Skin of body (tissue), 2 donors: ENCODE data around the gene SLC18A3. TPM values are rescaled to one million over a fixed set of nuclear protein-coding genes. Genes with fewer than 3 reads are reported as not detected.

Experiments
- DNase-seq: peaks from one replicate; lab custom pipeline; 2025; lab: John Stamatoyannopoulos, UW
- total RNA-seq: library from RNA; depleted of rRNA; stranded (reverse); fragments of >200 nt; gene quantifications from one replicate; pipeline ENCODE4 v1.2.3, GENCODE V29; 2014

SLC18A3 gene
- total RNA-seq, 1 donor from 2014 or later = not detected

DNA sequence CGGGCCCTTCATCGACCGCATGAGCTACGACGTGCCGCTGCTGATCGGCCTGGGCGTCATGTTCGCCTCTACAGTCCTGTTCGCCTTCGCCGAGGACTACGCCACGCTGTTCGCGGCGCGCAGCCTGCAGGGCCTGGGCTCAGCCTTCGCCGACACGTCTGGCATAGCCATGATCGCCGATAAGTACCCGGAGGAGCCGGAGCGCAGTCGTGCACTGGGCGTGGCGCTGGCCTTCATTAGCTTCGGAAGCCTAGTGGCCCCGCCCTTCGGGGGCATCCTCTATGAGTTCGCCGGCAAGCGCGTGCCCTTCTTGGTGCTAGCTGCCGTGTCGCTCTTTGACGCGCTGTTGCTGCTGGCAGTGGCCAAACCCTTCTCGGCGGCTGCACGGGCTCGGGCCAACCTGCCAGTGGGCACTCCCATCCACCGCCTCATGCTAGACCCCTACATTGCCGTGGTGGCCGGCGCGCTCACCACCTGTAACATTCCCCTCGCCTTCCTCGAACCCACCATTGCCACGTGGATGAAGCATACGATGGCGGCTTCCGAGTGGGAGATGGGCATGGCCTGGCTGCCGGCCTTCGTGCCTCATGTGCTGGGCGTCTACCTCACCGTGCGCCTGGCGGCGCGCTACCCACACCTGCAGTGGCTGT lies 1.2 kb downstream of the SLC18A3 start:
- no peak for DNase-seq

DNA sequence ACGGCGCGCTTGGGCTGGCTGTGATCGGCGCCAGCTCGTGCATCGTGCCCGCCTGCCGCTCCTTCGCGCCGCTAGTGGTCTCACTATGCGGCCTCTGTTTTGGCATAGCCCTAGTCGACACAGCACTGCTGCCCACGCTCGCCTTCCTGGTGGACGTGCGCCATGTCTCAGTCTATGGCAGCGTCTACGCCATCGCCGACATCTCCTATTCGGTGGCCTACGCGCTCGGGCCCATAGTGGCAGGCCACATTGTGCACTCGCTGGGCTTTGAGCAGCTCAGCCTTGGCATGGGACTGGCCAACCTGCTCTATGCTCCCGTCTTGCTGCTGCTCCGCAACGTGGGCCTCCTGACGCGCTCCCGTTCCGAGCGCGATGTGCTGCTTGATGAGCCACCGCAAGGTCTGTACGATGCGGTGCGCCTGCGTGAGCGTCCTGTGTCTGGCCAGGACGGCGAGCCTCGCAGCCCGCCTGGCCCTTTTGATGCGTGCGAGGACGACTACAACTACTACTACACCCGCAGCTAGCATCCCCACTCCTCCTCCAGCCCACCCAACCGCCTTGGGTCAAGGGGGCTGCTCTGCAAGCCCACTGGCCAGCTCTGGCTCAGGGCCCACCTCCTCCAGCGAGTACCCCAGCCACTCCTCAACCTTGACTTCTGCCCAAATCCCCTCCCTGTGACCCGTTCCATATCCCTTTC lies 1.9 kb downstream of the SLC18A3 start:
- no peak for DNase-seq

DNA sequence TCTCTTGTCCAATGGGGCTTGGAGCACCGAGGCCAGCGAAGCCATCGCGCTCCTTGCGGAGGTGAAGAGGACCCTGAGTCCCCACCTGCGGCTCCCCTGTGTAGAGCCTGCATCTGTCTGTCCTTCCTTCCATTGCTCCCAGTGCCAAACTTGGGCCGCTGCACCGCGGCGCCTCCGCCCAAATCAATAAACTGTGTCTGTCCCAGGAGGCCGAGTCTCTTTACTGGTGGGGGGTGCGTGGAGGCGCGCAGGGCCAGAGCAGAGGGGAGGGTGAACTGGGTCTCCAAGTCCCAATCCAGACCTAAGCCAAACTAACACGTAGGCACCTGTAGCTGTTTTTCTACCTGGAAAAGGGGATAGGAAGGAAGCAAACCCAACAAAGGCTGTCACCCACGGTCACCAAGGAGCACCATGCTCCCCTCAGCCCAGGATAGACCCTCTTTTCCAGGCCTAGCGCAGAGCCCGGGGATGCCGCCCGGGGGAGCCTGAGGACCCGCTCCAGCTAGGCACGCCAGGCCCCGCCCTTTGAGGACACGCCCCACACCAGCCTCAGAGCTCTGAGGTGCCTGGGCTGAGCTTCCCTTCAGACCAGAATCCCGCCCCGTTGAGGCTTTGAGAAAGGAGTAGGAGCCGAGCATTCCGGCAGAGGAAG lies 2.5 kb downstream of the SLC18A3 start:
- no peak for DNase-seq

DNA sequence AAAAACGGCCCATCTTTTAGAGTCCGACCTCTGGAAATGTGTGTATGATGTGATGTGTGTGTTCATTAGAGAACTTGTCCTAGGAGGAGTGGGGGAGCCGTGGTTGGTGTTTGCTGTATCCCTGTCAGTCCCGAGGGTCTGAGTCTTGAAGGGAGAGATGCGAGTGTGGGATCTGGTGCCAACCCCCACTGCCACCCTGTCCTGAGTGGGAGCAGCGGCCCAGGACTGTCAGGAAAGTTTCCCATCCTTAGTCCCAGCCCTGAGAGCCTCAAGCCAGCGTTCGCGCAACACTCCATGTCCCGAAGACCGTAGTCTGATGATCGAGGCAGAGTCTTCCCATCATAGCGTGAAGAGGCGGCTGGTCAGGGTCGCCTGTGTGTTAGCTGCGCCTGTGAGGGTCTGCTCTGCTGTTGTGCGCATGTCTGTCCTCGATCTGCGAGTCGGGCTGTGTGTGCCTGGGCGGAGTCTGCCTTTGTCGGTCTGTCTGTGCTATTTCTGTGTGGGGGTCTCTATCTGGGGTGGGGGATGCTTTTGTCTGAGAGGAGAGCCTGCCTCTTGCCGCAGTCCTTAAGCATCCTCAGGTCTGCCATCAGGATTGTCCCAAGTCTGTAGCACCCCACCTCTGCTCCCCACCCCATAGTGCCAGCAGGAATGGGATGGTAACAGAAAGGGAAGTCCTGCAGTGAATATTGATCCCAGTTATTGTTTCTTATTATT lies 3.2 kb downstream of the SLC18A3 start:
- DNase-seq = no peak

DNA sequence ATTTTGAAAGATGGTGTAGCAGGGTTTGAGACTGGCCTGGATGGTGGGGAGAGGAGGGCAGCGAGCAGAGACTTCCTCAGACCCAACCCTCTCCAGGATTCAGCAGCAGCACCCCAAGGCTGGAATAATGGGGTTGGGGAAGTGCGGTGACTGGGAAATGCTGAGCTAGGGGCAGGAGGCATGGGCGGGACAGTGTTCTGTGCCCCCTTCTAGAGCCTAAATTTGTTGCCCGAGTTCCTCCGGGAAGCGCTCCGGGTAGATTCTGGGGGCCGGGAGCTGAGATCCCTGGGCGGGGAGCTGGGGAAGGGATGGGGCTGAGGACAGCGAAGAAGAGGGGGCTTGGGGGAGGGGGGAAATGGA lies 3.8 kb downstream of the SLC18A3 start, which contains the start of gene CHAT:
Gene CHAT, plus strand, starts transcription at position 156 of the 360 bp plus-strand sequence. Its CDS starts 153 bp downstream, at position 309.
- no peak for DNase-seq

DNA sequence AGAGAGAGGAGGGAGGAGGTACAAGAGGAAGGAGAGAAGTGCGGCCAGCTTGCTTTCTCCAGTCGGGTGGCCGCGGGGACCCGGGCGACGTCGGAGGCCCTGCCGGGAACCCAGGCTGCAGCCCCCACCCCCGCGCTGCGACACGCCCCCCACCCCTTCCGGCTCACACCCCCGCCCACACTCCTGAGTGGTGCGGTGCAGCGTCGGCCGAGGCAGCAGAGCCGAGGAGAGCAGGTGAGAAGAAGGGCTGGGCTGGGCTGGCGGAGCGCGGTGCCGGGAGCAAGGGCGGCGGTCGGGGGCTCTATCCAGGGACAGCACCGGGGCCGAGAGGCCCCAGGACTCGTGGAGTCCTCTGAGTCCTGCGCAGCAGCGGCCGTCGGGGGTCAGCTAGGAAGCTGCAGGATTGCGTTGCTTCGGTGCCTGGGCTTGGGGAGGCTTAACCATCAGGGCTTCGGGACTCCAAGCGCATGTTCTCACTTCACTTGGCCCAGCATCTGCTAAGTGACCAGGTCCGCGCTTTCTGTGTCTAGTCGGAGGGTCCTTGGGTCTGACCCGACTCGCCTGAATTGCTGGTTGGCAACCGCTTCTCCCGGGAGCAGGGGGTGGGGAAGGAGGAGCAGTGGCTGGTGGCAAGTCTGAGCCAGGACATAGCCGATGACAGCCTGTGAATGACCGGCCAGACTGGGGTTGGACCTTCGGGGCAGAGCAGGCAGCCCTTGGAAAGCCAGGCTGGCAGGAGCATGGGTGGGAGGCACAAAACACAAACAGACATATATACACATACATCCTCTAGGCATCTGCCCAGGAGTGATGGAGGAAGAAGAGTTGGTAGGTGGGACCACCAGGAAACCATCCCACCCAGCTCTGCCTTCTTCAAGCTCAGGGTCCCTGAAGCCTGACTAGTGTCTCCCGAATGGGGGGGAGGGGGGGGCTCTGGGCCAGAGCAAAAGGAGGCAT lies 4.4 kb downstream of the SLC18A3 start:
- no peak for DNase-seq

DNA sequence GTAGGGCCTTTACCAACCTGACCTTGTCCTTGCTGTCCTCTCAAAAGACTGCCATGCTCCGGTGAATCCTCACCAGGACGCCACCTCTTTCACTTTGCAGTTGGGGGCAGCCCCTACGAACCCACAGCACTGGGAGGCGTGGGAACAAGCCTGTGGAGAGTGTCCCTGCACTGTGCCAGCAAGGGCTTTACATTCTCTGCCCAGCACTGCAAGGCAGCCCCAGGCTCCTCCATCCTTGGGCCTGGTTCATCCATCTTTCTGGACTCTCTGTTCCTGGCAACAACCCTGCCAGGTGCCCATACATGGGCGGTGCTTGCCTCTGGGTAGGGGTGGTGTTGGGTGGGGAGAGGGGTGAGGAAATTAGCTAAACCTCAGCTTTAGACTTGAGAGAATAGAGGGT lies 5.1 kb downstream of the SLC18A3 start:
- DNase-seq = no peak

DNA sequence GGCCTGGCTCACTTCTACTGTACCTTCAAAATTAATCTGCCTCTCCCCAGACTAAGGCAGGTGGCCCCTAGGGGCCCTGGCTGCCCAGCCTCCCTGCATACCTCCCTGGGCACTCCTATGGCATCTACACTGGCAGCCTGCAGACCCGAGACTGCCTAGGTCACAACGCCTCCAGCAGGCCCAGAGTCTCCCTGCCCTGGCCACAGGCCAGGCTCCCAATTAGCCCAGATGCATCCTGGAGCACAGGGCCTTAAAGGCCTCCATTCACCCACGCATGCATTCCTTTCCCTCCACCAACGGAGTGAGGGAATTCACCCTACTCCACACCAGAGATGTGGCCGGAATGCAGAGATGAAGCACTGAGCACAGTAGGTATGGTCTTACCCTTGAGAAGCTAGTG lies 5.6 kb downstream of the SLC18A3 start:
- DNase-seq = no peak

DNA sequence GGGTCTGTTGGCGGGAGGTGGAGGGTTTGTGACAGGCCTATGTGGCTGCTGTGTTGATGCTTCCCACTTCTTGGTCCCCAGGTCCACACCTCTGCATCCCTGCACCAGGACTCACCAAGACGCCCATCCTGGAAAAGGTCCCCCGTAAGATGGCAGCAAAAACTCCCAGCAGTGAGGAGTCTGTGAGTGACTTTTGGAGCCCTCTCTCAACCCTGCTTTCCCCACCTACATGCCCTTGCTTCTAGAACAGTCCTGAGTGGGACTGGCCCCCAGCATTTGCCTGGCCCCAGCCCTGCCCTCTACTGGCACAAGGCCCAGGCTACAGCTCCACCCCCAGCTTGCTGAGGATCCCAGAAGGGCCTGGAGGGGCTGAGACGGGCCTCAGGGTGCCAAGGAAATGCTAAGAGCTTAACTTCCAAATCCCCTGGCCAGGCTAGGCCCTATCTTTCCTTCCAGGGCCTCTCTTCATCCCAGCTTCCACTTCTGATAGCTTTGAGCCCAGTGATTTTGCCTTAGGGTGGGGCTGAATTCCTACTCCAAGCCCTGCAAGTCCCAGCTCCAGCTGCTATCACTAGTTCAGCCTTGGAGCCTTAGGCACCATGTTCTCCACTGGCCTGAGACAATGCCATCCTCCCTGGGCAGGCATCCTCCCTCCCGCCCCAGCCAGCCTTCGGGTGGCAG lies 6.5 kb downstream of the SLC18A3 start:
- no peak for DNase-seq

DNA sequence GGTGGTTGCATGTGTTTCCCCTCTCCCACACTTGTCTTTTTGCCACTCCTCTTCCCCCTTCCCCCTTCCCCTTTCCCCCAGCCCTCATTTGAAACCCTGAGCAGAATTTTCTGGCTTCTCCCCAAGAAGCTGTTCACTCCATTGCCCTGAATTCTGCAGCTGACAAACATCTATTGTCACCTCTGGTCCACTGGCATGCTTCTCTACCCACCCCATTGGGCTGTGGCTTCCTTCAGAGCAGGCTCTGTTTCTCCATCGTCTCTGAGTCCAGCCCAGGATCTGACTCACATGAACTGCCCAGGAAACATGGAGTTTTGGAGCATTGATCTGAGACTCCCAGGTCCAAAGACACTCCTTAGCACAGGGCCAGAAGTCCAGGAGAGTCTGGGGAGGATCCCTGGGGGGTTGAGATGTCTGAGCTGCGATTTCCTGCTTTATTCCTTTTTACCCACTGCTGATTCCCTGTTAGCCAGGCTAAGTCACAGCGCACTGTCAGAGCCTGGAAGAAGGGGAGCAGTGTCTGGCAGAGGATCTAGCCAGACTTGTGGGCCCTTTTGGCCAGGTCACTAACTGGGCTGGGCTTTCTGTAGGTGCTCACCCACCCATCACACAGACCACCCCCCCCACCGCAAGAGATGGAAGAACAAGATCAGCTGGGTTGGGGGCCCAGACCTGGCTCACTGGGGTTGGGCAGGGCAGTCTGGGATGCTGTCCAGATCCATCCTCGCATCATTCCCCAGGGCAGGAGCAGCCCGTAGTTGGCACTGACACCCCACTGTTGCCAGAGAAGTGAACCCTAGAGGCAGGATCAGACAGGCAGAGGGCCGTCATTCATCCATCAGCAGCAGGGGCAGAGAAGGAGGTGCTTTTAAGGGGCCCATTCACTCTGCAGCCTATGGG lies 7.3 kb downstream of the SLC18A3 start:
- no peak for DNase-seq

DNA sequence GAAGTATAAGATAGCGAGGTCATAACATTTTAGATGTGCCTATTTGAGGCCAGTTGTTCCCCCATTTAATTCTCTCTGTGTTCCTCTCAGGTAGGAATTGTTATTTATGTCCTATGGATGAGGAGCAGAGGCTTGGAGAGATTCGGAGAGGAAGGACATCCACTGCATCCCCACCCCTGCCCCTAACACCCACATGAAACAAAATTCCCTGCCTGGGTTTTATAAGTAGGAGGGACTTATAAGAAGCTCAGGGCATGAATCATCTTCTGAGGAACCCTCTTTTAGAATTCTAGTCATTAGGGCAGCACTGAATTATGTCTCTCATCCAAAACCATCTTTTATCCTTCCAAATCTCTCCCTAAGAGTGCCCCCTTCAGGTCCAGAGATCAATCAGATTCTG lies 8.7 kb downstream of the SLC18A3 start:
- DNase-seq = no peak

DNA sequence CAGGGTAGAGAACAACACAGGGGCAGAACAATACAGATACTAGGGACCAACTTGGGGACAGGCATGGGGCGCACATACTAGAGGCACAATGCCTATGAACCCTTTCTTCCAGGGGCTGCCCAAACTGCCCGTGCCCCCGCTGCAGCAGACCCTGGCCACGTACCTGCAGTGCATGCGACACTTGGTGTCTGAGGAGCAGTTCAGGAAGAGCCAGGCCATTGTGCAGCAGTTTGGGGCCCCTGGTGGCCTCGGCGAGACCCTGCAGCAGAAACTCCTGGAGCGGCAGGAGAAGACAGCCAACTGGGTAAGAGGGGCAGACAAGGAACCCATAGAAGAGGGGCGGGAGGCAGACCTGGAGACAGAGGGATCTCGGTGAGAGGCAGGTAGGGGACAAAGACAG lies 9.5 kb downstream of the SLC18A3 start:
- no peak for DNase-seq

DNA sequence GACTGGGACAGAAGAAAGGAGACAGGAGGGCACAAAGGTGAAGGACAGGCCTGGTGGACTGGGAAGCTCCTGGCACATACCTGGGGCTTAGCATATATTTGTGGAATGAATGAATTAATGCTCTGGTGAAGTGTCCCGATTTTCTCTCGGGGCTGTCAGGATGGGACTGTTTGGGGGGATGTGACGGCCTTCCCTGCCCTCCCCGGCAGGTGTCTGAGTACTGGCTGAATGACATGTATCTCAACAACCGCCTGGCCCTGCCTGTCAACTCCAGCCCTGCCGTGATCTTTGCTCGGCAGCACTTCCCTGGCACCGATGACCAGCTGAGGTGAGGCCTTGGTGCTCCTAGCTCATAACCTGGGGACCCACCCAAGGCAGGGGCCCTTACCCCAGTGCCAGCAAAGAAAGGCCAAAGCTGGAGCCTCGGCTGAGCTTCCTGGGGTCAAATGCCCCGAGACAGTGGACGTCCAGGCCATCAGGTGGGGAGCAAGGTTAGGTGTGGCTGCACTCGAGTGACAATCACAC lies 10.2 kb downstream of the SLC18A3 start:
- no peak for DNase-seq

DNA sequence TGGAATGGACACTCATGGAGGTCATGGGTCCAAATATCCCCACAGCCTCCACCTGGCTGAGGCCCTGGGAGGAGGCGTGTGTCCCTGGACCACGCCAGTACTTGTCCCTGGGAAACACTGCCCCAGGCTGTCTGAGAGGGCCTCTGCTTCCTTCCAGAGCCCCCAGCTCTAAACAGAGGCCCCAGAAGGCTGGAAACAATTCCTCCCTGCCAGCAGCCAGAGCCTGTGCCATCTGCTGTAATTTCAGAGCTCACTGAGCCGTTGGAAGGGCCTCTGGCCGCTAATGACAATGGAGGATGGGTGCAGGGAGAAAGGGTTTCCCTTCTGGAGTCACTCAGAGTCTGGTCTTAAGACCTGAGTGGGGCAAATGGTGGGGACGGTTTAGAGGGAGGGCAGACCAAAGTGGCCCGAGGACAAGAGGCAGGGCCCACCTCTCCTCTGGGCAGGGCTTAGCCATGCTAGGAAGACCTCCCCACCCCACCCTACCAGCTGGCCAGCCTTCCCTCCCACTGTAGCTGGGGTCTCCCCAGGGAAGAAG lies 10.8 kb downstream of the SLC18A3 start:
- no peak for DNase-seq

DNA sequence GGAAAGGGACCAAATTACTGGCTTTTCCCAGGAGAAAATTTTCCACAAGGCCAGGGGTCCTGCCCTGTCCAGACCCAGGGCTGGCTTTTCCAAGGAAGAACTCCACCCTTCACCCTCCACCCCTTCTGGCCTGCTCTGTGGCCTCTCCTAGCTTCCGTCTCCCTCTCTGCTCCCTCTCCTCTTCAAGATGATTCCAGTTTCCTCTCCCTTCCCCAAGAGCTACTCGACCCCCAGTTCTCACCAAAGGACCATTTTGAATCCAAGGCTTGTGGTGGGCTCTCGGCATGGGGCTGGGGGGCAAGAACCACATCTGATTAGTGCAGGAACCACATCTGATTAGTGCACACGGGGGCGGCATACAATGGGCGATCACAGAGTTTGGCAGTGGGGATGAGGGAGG lies 11.5 kb downstream of the SLC18A3 start:
- DNase-seq = no peak

DNA sequence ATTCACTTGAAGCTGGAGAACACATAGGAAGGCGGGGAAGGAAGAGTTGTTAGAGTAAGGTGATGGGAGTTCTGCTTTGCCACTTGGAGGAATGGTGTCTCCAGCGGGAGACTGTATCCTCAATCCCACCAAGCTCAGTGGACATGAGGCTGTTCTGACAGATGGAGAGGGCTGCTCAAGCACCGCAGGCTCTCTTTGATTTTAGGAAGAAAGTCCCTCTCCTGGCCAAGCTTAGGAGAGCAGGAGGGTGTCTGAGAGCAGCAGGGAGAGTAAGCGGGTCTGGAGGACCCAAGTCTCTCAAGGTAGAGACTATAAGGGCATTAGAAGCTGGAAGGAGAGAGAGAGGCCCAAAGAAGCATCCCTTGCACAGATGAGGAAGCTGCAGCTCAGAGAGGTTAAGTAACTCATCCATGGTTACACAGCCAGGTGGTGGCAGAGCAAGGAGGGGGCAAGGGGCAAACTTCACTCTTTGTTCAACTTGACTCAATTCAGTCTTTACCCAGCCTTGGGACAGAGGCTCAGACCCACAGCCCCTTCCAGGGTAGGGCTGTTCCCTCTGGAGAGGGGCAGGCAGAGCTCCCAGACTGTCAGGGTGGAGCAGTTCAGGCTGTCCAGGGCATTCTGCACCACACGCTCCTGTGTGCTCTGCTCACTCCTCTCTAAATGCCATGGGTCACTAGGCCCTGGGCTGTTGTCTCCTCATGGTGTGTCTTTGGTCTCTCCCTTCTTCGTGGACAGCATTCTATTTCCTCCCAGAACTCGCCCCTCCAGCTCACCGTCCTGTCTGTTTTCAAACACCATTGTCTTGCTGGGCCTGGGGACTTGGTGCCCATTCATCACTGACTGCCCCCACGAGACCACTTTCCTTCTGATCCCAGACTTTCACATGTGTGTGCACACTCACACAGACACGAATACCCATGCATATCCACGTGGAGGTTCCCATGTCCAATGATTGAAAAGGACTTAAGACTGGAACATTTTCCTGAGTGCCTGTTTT lies 12.6 kb downstream of the SLC18A3 start:
- DNase-seq = no peak

DNA sequence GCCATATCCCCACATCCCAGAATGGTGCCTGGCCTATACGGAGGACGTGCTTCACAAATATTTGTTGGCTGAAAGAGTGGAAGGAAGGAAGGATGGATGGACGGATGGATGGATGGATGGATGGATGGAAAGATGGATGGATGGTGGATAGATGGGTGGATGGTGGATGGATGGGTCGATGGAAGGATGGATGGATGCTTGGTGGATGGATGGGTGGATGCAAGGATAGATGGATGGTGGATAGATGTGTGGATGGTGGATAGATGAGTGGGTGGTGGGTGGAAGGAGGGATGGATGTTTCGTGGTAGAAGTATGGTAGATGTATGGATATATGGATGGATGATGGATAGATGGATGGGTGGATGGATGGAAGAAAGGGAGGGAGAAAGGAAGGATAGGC lies 14.5 kb downstream of the SLC18A3 start:
- no peak for DNase-seq

DNA sequence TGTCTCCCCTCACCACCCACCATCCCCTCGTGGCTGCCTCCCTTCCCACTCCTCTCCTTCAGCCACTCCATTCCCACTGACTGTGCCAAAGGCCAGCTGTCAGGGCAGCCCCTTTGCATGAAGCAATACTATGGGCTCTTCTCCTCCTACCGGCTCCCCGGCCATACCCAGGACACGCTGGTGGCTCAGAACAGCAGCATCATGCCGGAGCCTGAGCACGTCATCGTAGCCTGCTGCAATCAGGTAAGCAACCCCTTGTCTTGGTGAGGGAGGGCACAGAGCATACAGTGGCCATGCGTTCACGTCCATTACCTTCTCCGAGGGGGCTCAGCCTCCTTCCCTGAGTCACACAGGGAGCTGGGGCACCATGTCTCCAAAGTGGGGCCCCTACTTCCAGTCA lies 15.3 kb downstream of the SLC18A3 start:
- no peak for DNase-seq
